Measurements from ENCODE around the gene LTBR. TPM values are rescaled to one million over a fixed set of nuclear protein-coding genes. Genes with fewer than 3 reads are reported as not detected.

Gene LTBR
- total RNA-seq (35.4 and 42.4 TPM in 2 replicates), polyA plus RNA-seq (75.2 and 79.8 TPM in 2 replicates)

- Histone ChIP-seq H3K27ac (peak within 1 kb of the TSS; percentile 93), H2AFZ (peak within 1 kb of the TSS; percentile 85), H3K4me1 (ENCODE audit: insufficient read depth) (peaks cover 21% of the 10 kb centered on the region), H3K4me2 (peak within 1 kb of the TSS; percentile 90), H3K9me3 (ENCODE audit: low read depth) (no peaks in the 10 kb centered on the region), H3K27me3 (no peaks in the 10 kb centered on the region), H3K4me3 (no peak within 1 kb of the TSS), H3K36me3 (replicated peaks; ENCODE audit: insufficient read depth, low read depth) (no peaks in the 10 kb centered on the region), H4K20me1 (ENCODE audit: insufficient read depth, poor library complexity, severe bottlenecking) (no peaks in the 10 kb centered on the region), H3K9me2 (replicated peaks; ENCODE audit: insufficient read depth) (no peaks in the 10 kb centered on the region), H3K79me2 (peaks cover 14% of the 10 kb centered on the region)
- peak; percentile 95 for DNase-seq (ENCODE audit: low spot score)
- TF ChIP-seq EZH2 (IDR thresholded peaks at IDR 0.05; ENCODE audit: borderline replicate concordance) (no peak), EZH2phosphoT487 (IDR thresholded peaks at IDR 0.05; ENCODE audit: low read depth, severe bottlenecking, unreplicated experiment) (no peak)
- TF ChIP-seq, protein P1, sequence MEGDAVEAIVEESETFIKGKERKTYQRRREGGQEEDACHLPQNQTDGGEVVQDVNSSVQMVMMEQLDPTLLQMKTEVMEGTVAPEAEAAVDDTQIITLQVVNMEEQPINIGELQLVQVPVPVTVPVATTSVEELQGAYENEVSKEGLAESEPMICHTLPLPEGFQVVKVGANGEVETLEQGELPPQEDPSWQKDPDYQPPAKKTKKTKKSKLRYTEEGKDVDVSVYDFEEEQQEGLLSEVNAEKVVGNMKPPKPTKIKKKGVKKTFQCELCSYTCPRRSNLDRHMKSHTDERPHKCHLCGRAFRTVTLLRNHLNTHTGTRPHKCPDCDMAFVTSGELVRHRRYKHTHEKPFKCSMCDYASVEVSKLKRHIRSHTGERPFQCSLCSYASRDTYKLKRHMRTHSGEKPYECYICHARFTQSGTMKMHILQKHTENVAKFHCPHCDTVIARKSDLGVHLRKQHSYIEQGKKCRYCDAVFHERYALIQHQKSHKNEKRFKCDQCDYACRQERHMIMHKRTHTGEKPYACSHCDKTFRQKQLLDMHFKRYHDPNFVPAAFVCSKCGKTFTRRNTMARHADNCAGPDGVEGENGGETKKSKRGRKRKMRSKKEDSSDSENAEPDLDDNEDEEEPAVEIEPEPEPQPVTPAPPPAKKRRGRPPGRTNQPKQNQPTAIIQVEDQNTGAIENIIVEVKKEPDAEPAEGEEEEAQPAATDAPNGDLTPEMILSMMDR (IDR thresholded peaks at IDR 0.05; ENCODE audit: poor library complexity): no peak
- 53% methylated on average over 40 of the region's 62 CpGs for WGBS (ENCODE audit: low lambda C conversion rate, missing lambda C conversion rate)
Observed at GRCh38 chr12:6383572-6384498, at the start of gene LTBR. LTBR (plus strand) TSS chr12:6384162; CDS start chr12:6384359, 197 bp downstream.

GRCh38 chr12:6334359-6334758 lies 49.6 kb upstream of the LTBR start:
- peak overlapping the region; percentile 82 for H3K4me2 ChIP-seq
- no peaks in the 10 kb centered on the region for H3K9me2 ChIP-seq (replicated peaks; ENCODE audit: insufficient read depth)
- WGBS (ENCODE audit: low lambda C conversion rate, missing lambda C conversion rate): 76% methylated on average over 5 of the region's 5 CpGs
- no peaks in the 10 kb centered on the region for H3K9me3 ChIP-seq (ENCODE audit: low read depth)
- H3K4me1 ChIP-seq (ENCODE audit: insufficient read depth): peaks cover 46% of the 10 kb centered on the region
- no peak overlapping the region for H3K4me3 ChIP-seq
- peak overlapping the region; percentile 99 for H3K27ac ChIP-seq
- H3K36me3 ChIP-seq (replicated peaks; ENCODE audit: insufficient read depth, low read depth): peaks cover 4% of the 10 kb centered on the region
- TF ChIP-seq, protein P1 (IDR thresholded peaks at IDR 0.05; ENCODE audit: poor library complexity): no peak
- TF ChIP-seq EZH2 (IDR thresholded peaks at IDR 0.05; ENCODE audit: borderline replicate concordance) (no peak), EZH2phosphoT487 (IDR thresholded peaks at IDR 0.05; ENCODE audit: low read depth, severe bottlenecking, unreplicated experiment) (no peak)
- H2AFZ ChIP-seq: no peak overlapping the region
- DNase-seq (ENCODE audit: low spot score): no peak
- peaks cover 69% of the 10 kb centered on the region for H3K79me2 ChIP-seq
- peaks cover 16% of the 10 kb centered on the region for H4K20me1 ChIP-seq (ENCODE audit: insufficient read depth, poor library complexity, severe bottlenecking)
- H3K27me3 ChIP-seq: no peaks in the 10 kb centered on the region

- peak overlapping the region; percentile 99 for H3K27ac ChIP-seq
- no peaks in the 10 kb centered on the region for H3K9me2 ChIP-seq (replicated peaks; ENCODE audit: insufficient read depth)
- no peak overlapping the region for H3K4me3 ChIP-seq
- no peaks in the 10 kb centered on the region for H3K27me3 ChIP-seq
- 50% methylated on average over 13 of the region's 13 CpGs for WGBS (ENCODE audit: low lambda C conversion rate, missing lambda C conversion rate)
- H3K9me3 ChIP-seq (ENCODE audit: low read depth): no peaks in the 10 kb centered on the region
- H3K4me2 ChIP-seq: peak overlapping the region; percentile 82
- no peak for TF ChIP-seq EZH2phosphoT487 (IDR thresholded peaks at IDR 0.05; ENCODE audit: low read depth, severe bottlenecking, unreplicated experiment)
- TF ChIP-seq, protein P1 (IDR thresholded peaks at IDR 0.05; ENCODE audit: poor library complexity): no peak
- peaks cover 20% of the 10 kb centered on the region for H4K20me1 ChIP-seq (ENCODE audit: insufficient read depth, poor library complexity, severe bottlenecking)
- peaks cover 75% of the 10 kb centered on the region for H3K79me2 ChIP-seq
- H3K36me3 ChIP-seq (replicated peaks; ENCODE audit: insufficient read depth, low read depth): peaks cover 4% of the 10 kb centered on the region
- DNase-seq (ENCODE audit: low spot score): no peak
- H2AFZ ChIP-seq: no peak overlapping the region
- H3K4me1 ChIP-seq (ENCODE audit: insufficient read depth): peaks cover 48% of the 10 kb centered on the region
Observed at GRCh38 chr12:6334940-6335450, 49.0 kb upstream of the LTBR start.
